Stimulated activated naive CD8-positive, alpha-beta T cell treated with anti-CD3 and anti-CD28 coated beads, Interleukin-15, amount 100 ng/mL, for 72 hours (primary cell): ENCODE data around the gene SMG6.
A peak's percentile ranks its signal among the peaks of the same experiment; 100 is the strongest.
"Not testable (repeated sequence)": the region's sequence is repeated elsewhere in the genome, so short reads cannot be mapped to it uniquely, and the experiment has no call there.

Experiments used
- ATAC-seq: fragments of 150-1000 bp; cut with Tn5 transposase; 2 replicates; pipeline ENCODE4 v1.10.0; 2021; ENCODE audit warnings: mild to moderate bottlenecking, moderate library complexity
- DNase-seq, 2 donors: peaks; one replicate each; pipeline ENCODE4 v3.0.0; 2021 to 2022
- H3K27ac Mint-ChIP-seq, 2 donors: one replicate each; pipeline ENCODE4 v1.8.0; 2022; ENCODE audit warnings: mild to moderate bottlenecking in 2 of 2, mixed read lengths in 2 of 2, moderate library complexity in 2 of 2
- H3K27me3 Mint-ChIP-seq: one replicate; pipeline ENCODE4 v1.8.0; 2022; ENCODE audit warnings: mixed read lengths
- H3K4me1 Mint-ChIP-seq: one replicate; pipeline ENCODE4 v1.8.0; 2022; ENCODE audit warnings: mild to moderate bottlenecking, mixed read lengths
- H3K4me3 Mint-ChIP-seq, 2 donors: one replicate each; pipeline ENCODE4 v1.8.0; 2022; ENCODE audit warnings: mild to moderate bottlenecking in 2 of 2, mixed read lengths in 2 of 2, moderate library complexity in 1 of 2
- H3K9me3 Mint-ChIP-seq, 2 donors: one replicate each; pipeline ENCODE4 v1.8.0; 2022; ENCODE audit warnings: mixed read lengths in 2 of 2

The SMG6 gene

GRCh38 chr17:2213291-2213960 lies 90.2 kb downstream of the SMG6 start:
- DNase-seq (no peak), ATAC-seq (no peak)
- H3K27me3 Mint-ChIP-seq = no peaks in the 10 kb centered on the region
- H3K4me1 Mint-ChIP-seq = peaks cover 66% of the 10 kb centered on the region
- H3K27ac Mint-ChIP-seq = peak overlapping the region; percentile 71 to 91
- peak overlapping the region; percentile 36 to 49 for H3K4me3 Mint-ChIP-seq
- H3K9me3 Mint-ChIP-seq = no peaks in the 10 kb centered on the region

- DNase-seq (no peak), ATAC-seq (no peak)
- Mint-ChIP-seq H3K4me1 (peaks cover 61% of the 10 kb centered on the region), H3K9me3 (no peaks in the 10 kb centered on the region), H3K27ac (peak overlapping the region in 1 of 2 donors; percentile 15), H3K27me3 (no peaks in the 10 kb centered on the region), H3K4me3 (no peak overlapping the region)
Observed at GRCh38 chr17:2212400-2212981, 91.1 kb downstream of the SMG6 start.

- Mint-ChIP-seq H3K4me3 (no peak overlapping the region), H3K27ac (peak overlapping the region in 1 of 2 donors; percentile 13), H3K27me3 (no peaks in the 10 kb centered on the region), H3K9me3 (no peaks in the 10 kb centered on the region), H3K4me1 (peaks cover 57% of the 10 kb centered on the region)
- ATAC-seq (no peak), DNase-seq (no peak)
Observed at GRCh38 chr17:2211661-2212399, 91.8 kb downstream of the SMG6 start.

GRCh38 chr17:2210726-2211125 lies 92.9 kb downstream of the SMG6 start:
- Mint-ChIP-seq H3K9me3 (no peaks in the 10 kb centered on the region), H3K27me3 (no peaks in the 10 kb centered on the region), H3K4me3 (no peak overlapping the region), H3K27ac (no peak overlapping the region), H3K4me1 (peaks cover 47% of the 10 kb centered on the region)
- DNase-seq (no peak), ATAC-seq (no peak)

GRCh38 chr17:2207815-2208515 lies 95.6 kb downstream of the SMG6 start:
- ATAC-seq (no peak), DNase-seq (no peak)
- Mint-ChIP-seq H3K4me1 (peaks cover 32% of the 10 kb centered on the region), H3K9me3 (no peaks in the 10 kb centered on the region), H3K27me3 (no peaks in the 10 kb centered on the region), H3K4me3 (no peak overlapping the region), H3K27ac (no peak overlapping the region)

- Mint-ChIP-seq H3K4me1 (peaks cover 34% of the 10 kb centered on the region), H3K27me3 (no peaks in the 10 kb centered on the region), H3K27ac (no peak overlapping the region), H3K4me3 (no peak overlapping the region), H3K9me3 (no peaks in the 10 kb centered on the region)
- ATAC-seq (no peak), DNase-seq (no peak)
Observed at GRCh38 chr17:2204393-2204792, 99.2 kb downstream of the SMG6 start.

- no peaks in the 10 kb centered on the region for H3K9me3 Mint-ChIP-seq
- H3K27ac Mint-ChIP-seq = no peak overlapping the region
- peaks cover 34% of the 10 kb centered on the region for H3K4me1 Mint-ChIP-seq
- H3K4me3 Mint-ChIP-seq = no peak overlapping the region
- DNase-seq (no peak), ATAC-seq (no peak)
- no peaks in the 10 kb centered on the region for H3K27me3 Mint-ChIP-seq
Observed at GRCh38 chr17:2203818-2204217, 99.8 kb downstream of the SMG6 start.

GRCh38 chr17:2202996-2203575 lies 100.5 kb downstream of the SMG6 start:
- Mint-ChIP-seq H3K4me1 (peaks cover 31% of the 10 kb centered on the region), H3K27ac (peak overlapping the region in 1 of 2 donors; percentile 63), H3K4me3 (peak overlapping the region; percentile 23 to 55), H3K27me3 (no peaks in the 10 kb centered on the region), H3K9me3 (no peaks in the 10 kb centered on the region)
- ATAC-seq (peak; percentile 18), DNase-seq (no peak)

- H3K9me3 Mint-ChIP-seq = no peaks in the 10 kb centered on the region
- H3K27ac Mint-ChIP-seq = peak overlapping the region; percentile 14 to 63
Observed at GRCh38 chr17:2202302-2202995, 101.1 kb downstream of the SMG6 start.

GRCh38 chr17:2199386-2199785 lies 104.2 kb downstream of the SMG6 start:
- not testable (repeated sequence) for ATAC-seq, H3K27me3 Mint-ChIP-seq, H3K27ac Mint-ChIP-seq, DNase-seq, H3K4me3 Mint-ChIP-seq, H3K9me3 Mint-ChIP-seq
- peaks cover 64% of the 10 kb centered on the region for H3K4me1 Mint-ChIP-seq

More at GRCh38 chr17:2202302-2202995, 101.1 kb downstream of the SMG6 start:
- ATAC-seq (peak; percentile 53), DNase-seq (no peak)
- peak overlapping the region; percentile 23 to 55 for H3K4me3 Mint-ChIP-seq
- peaks cover 33% of the 10 kb centered on the region for H3K4me1 Mint-ChIP-seq
- no peaks in the 10 kb centered on the region for H3K27me3 Mint-ChIP-seq

- no peak overlapping the region for H3K4me3 Mint-ChIP-seq
Observed at GRCh38 chr17:2198927-2199326, 104.7 kb downstream of the SMG6 start.

GRCh38 chr17:2197271-2197670 lies 106.3 kb downstream of the SMG6 start:
- no peak overlapping the region for H3K27ac Mint-ChIP-seq
- no peaks in the 10 kb centered on the region for H3K27me3 Mint-ChIP-seq
- ATAC-seq (no peak), DNase-seq (no peak)
- H3K9me3 Mint-ChIP-seq = peaks cover 0 to 3% of the 10 kb centered on the region in 2 donors
- no peak overlapping the region for H3K4me3 Mint-ChIP-seq
- H3K4me1 Mint-ChIP-seq = peaks cover 66% of the 10 kb centered on the region

More at GRCh38 chr17:2198927-2199326, 104.7 kb downstream of the SMG6 start:
- ATAC-seq (no peak), DNase-seq (no peak)
- Mint-ChIP-seq H3K9me3 (peaks cover 0 to 3% of the 10 kb centered on the region in 2 donors), H3K27ac (no peak overlapping the region), H3K4me1 (peaks cover 66% of the 10 kb centered on the region), H3K27me3 (no peaks in the 10 kb centered on the region)

- Mint-ChIP-seq H3K4me1 (peaks cover 70% of the 10 kb centered on the region), H3K9me3 (peaks cover 0 to 3% of the 10 kb centered on the region in 2 donors), H3K27ac (peak overlapping the region; percentile 63 to 89), H3K4me3 (peak overlapping the region; percentile 38 to 55), H3K27me3 (no peaks in the 10 kb centered on the region)
- peak; percentile 81 for ATAC-seq
- DNase-seq = peak; percentile 26 to 44
Observed at GRCh38 chr17:2195729-2196128, 107.9 kb downstream of the SMG6 start.

- Mint-ChIP-seq H3K4me3 (no peak overlapping the region), H3K27me3 (no peaks in the 10 kb centered on the region), H3K9me3 (peaks cover 0 to 3% of the 10 kb centered on the region in 2 donors), H3K27ac (no peak overlapping the region), H3K4me1 (peaks cover 72% of the 10 kb centered on the region)
- DNase-seq = no peak
- no peak for ATAC-seq
Observed at GRCh38 chr17:2194889-2195335, 108.7 kb downstream of the SMG6 start.
